GM23248 (cell line): Measurements from ENCODE around the gene SNRPD1.

Experiments used
- EZH2 ChIP-seq: fragments of 200-600 bp; sonication (generic); IDR thresholded peaks from 2 replicates; pipeline ENCODE4 v1.6.1; 2018; ENCODE audit warnings: antibody characterized with exemption, mild to moderate bottlenecking; ENCODE audit not compliant: insufficient read depth, poor library complexity, severe bottlenecking
- EZH2phosphoT487 ChIP-seq: fragments of 200-600 bp; sonication (generic); IDR thresholded peaks from 2 replicates; pipeline ENCODE4 v1.6.1; 2018; ENCODE audit warnings: antibody characterized with exemption, moderate library complexity, mild to moderate bottlenecking, low read depth; ENCODE audit not compliant: insufficient read depth

GRCh38 chr18:21672521-21673267, 60.6 kb downstream of the SNRPD1 start:
- TF ChIP-seq EZH2phosphoT487 (no peak), EZH2 (no peak)
